ENCODE results near the gene AUTS2. TPM values are rescaled to one million over a fixed set of nuclear protein-coding genes. Genes with fewer than 3 reads are reported as not detected.

AUTS2 gene
- total RNA-seq, 1 donor from 2014 or later: 53.0 TPM

GRCh38 chr7:69889338-69889975 is 291.2 kb downstream of the AUTS2 start:
- Histone ChIP-seq H3K4me3 (no peak overlapping the region), H3K27ac (no peak overlapping the region), H3K4me1 (no peaks in the 10 kb centered on the region), H3K36me3 (no peaks in the 10 kb centered on the region), H3K27me3 (no peaks in the 10 kb centered on the region), H3K9me3 (no peaks in the 10 kb centered on the region)
- TF ChIP-seq POLR2A (IDR thresholded peaks at IDR 0.05) (no peak), CTCF (IDR thresholded peaks at IDR 0.05) (no peak)
- DNase-seq (ENCODE audit: extremely low spot score in 2 of 2): no peak
- intact Hi-C loops (cut with DNase I): no loop called here

DNA sequence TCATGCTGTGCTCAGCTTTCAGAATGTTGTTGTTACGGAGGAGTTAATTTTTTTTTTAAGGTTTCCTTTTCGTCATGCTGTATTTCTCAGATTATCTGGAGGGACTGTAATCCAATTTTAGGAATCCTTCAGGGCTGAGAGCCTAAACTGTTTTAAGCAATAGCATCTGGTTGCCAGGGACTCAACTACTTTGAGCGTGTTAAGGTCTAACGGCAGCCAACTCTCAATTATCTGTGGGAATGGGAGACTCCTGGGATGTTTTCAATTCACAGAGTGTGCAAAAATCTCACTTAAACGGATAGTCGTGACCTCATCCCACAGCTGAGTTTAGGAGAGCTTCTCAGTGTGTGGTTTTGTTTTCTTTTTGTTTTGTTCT is 291.7 kb downstream of the AUTS2 start:
- no peak for DNase-seq (ENCODE audit: extremely low spot score in 2 of 2)
- Histone ChIP-seq H3K4me1 (no peaks in the 10 kb centered on the region), H3K4me3 (no peak overlapping the region), H3K27me3 (no peaks in the 10 kb centered on the region), H3K9me3 (no peaks in the 10 kb centered on the region), H3K36me3 (no peaks in the 10 kb centered on the region), H3K27ac (no peak overlapping the region)
- intact Hi-C loops (cut with DNase I): no loop called here
- TF ChIP-seq POLR2A (IDR thresholded peaks at IDR 0.05) (no peak), CTCF (IDR thresholded peaks at IDR 0.05) (no peak), POLR2AphosphoS5 (IDR thresholded peaks at IDR 0.05; ENCODE audit: insufficient read depth in 1 of 2, low read depth in 1 of 2) (no peak)

DNA sequence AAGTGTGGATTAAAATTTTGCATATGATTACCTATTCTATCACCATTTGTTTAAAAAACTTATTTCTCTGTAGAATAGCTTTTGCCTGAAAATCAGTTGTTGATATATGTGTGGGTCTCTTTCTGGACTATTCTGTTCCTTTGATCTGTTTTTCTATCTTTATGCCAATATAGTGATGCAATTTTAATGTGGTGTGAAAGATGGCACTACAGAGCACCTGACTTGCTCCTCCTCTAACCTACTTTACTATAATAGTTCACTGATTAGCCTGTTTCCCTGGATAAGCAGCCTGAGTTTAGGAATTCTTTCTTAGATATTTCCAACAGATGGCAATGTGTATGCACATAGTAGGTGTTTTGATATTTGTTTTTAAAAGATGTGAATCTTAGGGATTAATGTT is 294.5 kb downstream of the AUTS2 start:
- intact Hi-C loops (cut with DNase I): no loop called here
- Histone ChIP-seq H3K4me3 (no peak overlapping the region), H3K4me1 (no peaks in the 10 kb centered on the region), H3K36me3 (no peaks in the 10 kb centered on the region), H3K27me3 (no peaks in the 10 kb centered on the region), H3K27ac (no peak overlapping the region), H3K9me3 (no peaks in the 10 kb centered on the region)
- no peak for TF ChIP-seq CTCF (IDR thresholded peaks at IDR 0.05)
- TF ChIP-seq POLR2A (IDR thresholded peaks at IDR 0.05): no peak
- no peak for TF ChIP-seq POLR2AphosphoS5 (IDR thresholded peaks at IDR 0.05; ENCODE audit: insufficient read depth in 1 of 2, low read depth in 1 of 2)
- DNase-seq (ENCODE audit: extremely low spot score in 2 of 2): no peak

DNA sequence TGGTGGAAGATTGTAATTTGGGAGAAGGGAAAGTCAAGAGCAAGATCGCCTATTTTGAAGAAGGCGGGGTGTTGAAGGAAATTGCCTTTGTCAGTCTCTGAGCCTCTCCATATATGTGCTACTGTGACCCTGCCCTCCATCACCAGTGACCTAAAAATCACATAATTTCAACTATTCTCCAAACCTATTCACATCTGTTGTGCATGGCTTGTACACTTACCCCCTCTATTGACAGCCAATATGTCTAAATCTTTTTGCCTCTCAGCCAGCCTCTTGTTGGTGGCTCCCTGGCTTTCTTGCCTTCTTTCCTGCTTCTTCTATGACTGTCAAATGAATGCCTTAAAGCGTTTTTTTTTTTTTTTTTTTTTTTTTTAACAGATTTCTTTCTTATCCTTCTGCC is 295.6 kb downstream of the AUTS2 start:
- Histone ChIP-seq H3K27ac (no peak overlapping the region), H3K4me1 (no peaks in the 10 kb centered on the region), H3K36me3 (no peaks in the 10 kb centered on the region), H3K4me3 (no peak overlapping the region), H3K27me3 (no peaks in the 10 kb centered on the region), H3K9me3 (no peaks in the 10 kb centered on the region)
- DNase-seq (ENCODE audit: extremely low spot score in 2 of 2): no peak
- intact Hi-C loops (cut with DNase I): no loop called here
- TF ChIP-seq POLR2AphosphoS5 (IDR thresholded peaks at IDR 0.05; ENCODE audit: insufficient read depth in 1 of 2, low read depth in 1 of 2) (no peak), CTCF (IDR thresholded peaks at IDR 0.05) (no peak), POLR2A (IDR thresholded peaks at IDR 0.05) (no peak)

DNA sequence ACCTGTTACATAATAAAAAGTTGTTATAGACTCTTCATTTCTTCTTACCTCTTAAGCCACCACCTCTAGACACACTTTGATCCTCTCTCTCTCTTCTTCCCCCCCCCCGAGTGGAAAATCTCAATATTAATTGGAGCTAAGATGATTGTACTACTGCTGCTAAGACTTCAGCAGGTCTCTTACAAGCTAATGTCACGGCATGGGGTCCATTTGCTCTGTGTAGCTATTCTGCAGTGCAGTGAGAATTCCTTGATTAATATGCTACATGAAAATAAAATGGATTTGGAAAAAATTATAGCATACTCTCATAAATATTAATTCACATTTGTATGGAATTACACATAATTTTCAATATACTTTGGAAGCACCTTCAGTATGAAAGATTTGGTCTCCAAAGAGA is 297.2 kb downstream of the AUTS2 start:
- intact Hi-C loops (cut with DNase I): no loop called here
- no peaks in the 10 kb centered on the region for H3K27me3 ChIP-seq
- H3K27ac ChIP-seq: no peak overlapping the region
- no peaks in the 10 kb centered on the region for H3K4me1 ChIP-seq
- no peaks in the 10 kb centered on the region for H3K9me3 ChIP-seq
- H3K4me3 ChIP-seq: no peak overlapping the region
- H3K36me3 ChIP-seq: no peaks in the 10 kb centered on the region
- TF ChIP-seq CTCF (IDR thresholded peaks at IDR 0.05): no peak
- no peak for TF ChIP-seq POLR2A (IDR thresholded peaks at IDR 0.05)
- TF ChIP-seq POLR2AphosphoS5 (IDR thresholded peaks at IDR 0.05; ENCODE audit: insufficient read depth in 1 of 2, low read depth in 1 of 2): no peak
- DNase-seq (ENCODE audit: extremely low spot score in 2 of 2): no peak

Data from vagina (tissue), 2 donors.